GM21423 (cell line): ENCODE measurements around the gene PTRH1.

ENCODE experiments used
- ATAC-seq: cut with Tn5 transposase; IDR thresholded peaks from one replicate; pipeline ENCODE4 v1.9.1; 2021; ENCODE audit warnings: mild to moderate bottlenecking, moderate library complexity; ENCODE audit not compliant: unreplicated experiment

PTRH1 gene

GRCh38 chr9:127698985-127699670 is 16.3 kb downstream of the PTRH1 start:
- peak; percentile 88 for ATAC-seq

GRCh38 chr9:127698386-127698785 is 17.1 kb downstream of the PTRH1 start:
- ATAC-seq, result no peak

- ATAC-seq, result no peak
Measured at GRCh38 chr9:127697575-127697974, 17.9 kb downstream of the PTRH1 start.

GRCh38 chr9:127694890-127695720 is 20.4 kb downstream of the PTRH1 start:
- ATAC-seq, result no peak

GRCh38 chr9:127693697-127694096 is 21.8 kb downstream of the PTRH1 start:
- no peak for ATAC-seq

GRCh38 chr9:127693143-127693542 is 22.3 kb downstream of the PTRH1 start:
- no peak for ATAC-seq

- ATAC-seq, result no peak
Measured at GRCh38 chr9:127692071-127692470, 23.4 kb downstream of the PTRH1 start.

- no peak for ATAC-seq
Measured at GRCh38 chr9:127690735-127691134, 24.7 kb downstream of the PTRH1 start.

GRCh38 chr9:127689329-127690000 is 26.0 kb downstream of the PTRH1 start:
- ATAC-seq, result no peak

- no peak for ATAC-seq
Measured at GRCh38 chr9:127686461-127687393, 28.7 kb downstream of the PTRH1 start.

- no peak for ATAC-seq
Measured at GRCh38 chr9:127684576-127684975, 30.9 kb downstream of the PTRH1 start.

GRCh38 chr9:127683723-127684122 is 31.7 kb downstream of the PTRH1 start:
- no peak for ATAC-seq

- no peak for ATAC-seq
Measured at GRCh38 chr9:127682351-127683136, 32.9 kb downstream of the PTRH1 start.

- no peak for ATAC-seq
Measured at GRCh38 chr9:127680846-127681245, 34.6 kb downstream of the PTRH1 start.

GRCh38 chr9:127680226-127680625 is 35.2 kb downstream of the PTRH1 start:
- no peak for ATAC-seq

- ATAC-seq, result no peak
Measured at GRCh38 chr9:127679506-127679905, 36.0 kb downstream of the PTRH1 start.

GRCh38 chr9:127676638-127677037 is 38.8 kb downstream of the PTRH1 start:
- no peak for ATAC-seq

GRCh38 chr9:127673234-127673633 is 42.2 kb downstream of the PTRH1 start:
- ATAC-seq, result no peak

- ATAC-seq, result no peak
Measured at GRCh38 chr9:127667906-127668305, 47.6 kb downstream of the PTRH1 start.
